ENCODE results near the gene NME7.

DNA sequence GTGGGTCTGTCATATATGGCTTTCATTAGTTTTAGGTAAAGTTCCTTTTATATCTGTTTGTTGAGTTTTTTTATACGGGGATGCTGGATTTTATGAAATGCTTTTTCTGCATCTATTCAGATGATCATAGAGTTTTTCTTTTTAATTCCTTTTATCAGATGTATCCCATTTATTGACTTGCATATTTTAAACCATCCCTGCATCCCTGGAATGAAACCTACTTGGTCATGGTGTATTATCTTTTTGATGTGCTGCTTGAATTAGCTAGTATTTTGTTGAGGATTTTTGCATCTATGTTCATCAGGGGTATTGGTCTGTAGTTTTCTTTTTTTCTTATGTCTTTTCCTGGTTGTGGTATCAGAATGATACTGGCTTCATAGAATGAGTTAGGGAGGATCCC is 118.0 kb downstream of the NME7 start:
- TF ChIP-seq RAD21 (IDR thresholded peaks at IDR 0.05; ENCODE audit: low read length): no peak
- TF ChIP-seq, protein P1, sequence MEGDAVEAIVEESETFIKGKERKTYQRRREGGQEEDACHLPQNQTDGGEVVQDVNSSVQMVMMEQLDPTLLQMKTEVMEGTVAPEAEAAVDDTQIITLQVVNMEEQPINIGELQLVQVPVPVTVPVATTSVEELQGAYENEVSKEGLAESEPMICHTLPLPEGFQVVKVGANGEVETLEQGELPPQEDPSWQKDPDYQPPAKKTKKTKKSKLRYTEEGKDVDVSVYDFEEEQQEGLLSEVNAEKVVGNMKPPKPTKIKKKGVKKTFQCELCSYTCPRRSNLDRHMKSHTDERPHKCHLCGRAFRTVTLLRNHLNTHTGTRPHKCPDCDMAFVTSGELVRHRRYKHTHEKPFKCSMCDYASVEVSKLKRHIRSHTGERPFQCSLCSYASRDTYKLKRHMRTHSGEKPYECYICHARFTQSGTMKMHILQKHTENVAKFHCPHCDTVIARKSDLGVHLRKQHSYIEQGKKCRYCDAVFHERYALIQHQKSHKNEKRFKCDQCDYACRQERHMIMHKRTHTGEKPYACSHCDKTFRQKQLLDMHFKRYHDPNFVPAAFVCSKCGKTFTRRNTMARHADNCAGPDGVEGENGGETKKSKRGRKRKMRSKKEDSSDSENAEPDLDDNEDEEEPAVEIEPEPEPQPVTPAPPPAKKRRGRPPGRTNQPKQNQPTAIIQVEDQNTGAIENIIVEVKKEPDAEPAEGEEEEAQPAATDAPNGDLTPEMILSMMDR (IDR thresholded peaks at IDR 0.05): no peak
- no peak for TF ChIP-seq POLR2AphosphoS5 (IDR thresholded peaks at IDR 0.05; ENCODE audit: low read depth, low read length)
- TF ChIP-seq YY1 (IDR thresholded peaks at IDR 0.05; ENCODE audit: low read depth): no peak
- TF ChIP-seq TAF1 (IDR thresholded peaks at IDR 0.05; ENCODE audit: borderline replicate concordance, low read depth, low read length): no peak
- TF ChIP-seq EP300 (IDR thresholded peaks at IDR 0.05; ENCODE audit: borderline replicate concordance in 1 of 2, low read depth in 1 of 2, low read length in 1 of 2): no peak
- TF ChIP-seq, protein P2, sequence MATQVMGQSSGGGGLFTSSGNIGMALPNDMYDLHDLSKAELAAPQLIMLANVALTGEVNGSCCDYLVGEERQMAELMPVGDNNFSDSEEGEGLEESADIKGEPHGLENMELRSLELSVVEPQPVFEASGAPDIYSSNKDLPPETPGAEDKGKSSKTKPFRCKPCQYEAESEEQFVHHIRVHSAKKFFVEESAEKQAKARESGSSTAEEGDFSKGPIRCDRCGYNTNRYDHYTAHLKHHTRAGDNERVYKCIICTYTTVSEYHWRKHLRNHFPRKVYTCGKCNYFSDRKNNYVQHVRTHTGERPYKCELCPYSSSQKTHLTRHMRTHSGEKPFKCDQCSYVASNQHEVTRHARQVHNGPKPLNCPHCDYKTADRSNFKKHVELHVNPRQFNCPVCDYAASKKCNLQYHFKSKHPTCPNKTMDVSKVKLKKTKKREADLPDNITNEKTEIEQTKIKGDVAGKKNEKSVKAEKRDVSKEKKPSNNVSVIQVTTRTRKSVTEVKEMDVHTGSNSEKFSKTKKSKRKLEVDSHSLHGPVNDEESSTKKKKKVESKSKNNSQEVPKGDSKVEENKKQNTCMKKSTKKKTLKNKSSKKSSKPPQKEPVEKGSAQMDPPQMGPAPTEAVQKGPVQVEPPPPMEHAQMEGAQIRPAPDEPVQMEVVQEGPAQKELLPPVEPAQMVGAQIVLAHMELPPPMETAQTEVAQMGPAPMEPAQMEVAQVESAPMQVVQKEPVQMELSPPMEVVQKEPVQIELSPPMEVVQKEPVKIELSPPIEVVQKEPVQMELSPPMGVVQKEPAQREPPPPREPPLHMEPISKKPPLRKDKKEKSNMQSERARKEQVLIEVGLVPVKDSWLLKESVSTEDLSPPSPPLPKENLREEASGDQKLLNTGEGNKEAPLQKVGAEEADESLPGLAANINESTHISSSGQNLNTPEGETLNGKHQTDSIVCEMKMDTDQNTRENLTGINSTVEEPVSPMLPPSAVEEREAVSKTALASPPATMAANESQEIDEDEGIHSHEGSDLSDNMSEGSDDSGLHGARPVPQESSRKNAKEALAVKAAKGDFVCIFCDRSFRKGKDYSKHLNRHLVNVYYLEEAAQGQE (IDR thresholded peaks at IDR 0.05; ENCODE audit: low read depth, low read length): no peak
- TF ChIP-seq, protein P3, sequence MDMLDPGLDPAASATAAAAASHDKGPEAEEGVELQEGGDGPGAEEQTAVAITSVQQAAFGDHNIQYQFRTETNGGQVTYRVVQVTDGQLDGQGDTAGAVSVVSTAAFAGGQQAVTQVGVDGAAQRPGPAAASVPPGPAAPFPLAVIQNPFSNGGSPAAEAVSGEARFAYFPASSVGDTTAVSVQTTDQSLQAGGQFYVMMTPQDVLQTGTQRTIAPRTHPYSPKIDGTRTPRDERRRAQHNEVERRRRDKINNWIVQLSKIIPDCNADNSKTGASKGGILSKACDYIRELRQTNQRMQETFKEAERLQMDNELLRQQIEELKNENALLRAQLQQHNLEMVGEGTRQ (IDR thresholded peaks at IDR 0.05; ENCODE audit: borderline replicate concordance, low read depth, low read length): no peak
- no peak for TF ChIP-seq SIN3A (IDR thresholded peaks at IDR 0.05; ENCODE audit: borderline replicate concordance, low read depth, low read length)
- no peak for TF ChIP-seq ELF1 (IDR thresholded peaks at IDR 0.05)
- no peak for TF ChIP-seq EZH2phosphoT487 (IDR thresholded peaks at IDR 0.05; ENCODE audit: borderline replicate concordance, low read depth)
- no peak for TF ChIP-seq FOXJ3 (CRISPR knock-in tag; IDR thresholded peaks at IDR 0.05)
- no peak for TF ChIP-seq MEF2A (IDR thresholded peaks at IDR 0.05; ENCODE audit: borderline replicate concordance, low read depth)

Measured in SK-N-SH (cell line).